ENCODE measurements around the gene PXDC1.
"Not testable (repeated sequence)": the region's sequence is repeated elsewhere in the genome, so short reads cannot be mapped to it uniquely, and the experiment has no call there.

The PXDC1 gene

DNA sequence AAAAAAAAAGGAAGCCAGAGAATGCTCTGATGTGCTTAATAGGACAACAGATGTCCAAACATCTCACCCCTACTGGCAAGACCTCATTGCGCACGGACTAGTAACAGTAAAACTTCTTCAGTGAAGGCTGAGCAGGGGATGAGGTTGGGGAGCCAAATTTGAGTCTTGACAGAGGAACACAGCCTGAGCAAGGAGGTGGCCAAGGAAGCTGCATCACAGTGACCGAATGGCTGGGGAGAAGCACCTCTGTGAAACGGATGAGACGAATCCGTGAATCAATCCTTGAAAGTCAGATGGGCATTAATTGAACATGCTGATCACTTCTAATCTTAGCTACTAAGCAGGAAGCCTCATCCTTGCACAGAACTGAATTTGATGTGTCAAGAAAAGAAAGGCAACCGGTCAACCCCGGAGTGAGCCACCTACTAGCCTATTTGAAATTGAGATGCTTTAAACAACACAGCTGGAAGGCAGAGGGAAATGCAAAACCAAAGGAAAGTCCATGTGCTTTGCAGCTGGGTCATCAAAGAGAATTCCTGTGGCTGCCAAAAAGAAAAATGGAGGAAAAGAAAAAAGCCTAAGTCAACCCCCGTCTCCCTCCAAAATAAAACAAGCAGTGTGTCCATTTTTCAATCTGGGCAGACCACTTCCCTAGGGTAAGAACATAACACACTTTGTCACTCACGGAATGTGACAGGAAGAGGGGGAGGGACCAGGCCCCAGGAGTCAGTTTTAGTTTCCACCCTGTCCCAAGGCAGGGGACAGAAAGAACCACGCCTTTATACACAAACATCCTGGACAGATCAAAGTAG, 29.5 kb downstream of the PXDC1 start:
- TF ChIP-seq CTCF (conservative IDR thresholded peaks at IDR 0.05; ENCODE audit: low read length), result no peak

DNA sequence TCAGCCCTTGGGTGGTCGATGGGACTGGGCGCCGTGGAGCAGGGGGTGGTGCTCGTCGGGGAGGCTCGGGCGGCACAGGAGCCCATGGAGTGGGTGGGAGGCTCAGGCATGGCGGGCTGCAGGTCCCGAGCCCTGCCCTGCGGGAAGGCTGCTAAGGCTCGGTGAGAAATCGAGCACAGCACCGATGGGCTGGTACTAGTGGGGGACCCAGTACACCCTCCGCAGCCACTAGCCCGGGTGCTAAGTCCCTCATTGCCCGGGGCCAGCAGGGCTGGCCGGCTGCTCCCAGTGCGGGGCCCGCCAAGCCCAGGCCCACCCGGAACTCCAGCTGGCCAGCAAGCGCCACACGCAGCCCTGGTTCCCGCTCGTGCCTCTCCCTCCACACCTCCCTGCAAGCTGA, 30.7 kb downstream of the PXDC1 start:
- not testable (repeated sequence) for H3K4me3 ChIP-seq (ENCODE audit: low read length); DNase-seq (ENCODE audit: low read depth)

More for the DNA sequence above, 29.5 kb downstream of the PXDC1 start:
- DNase-seq (ENCODE audit: low read depth), result peak; percentile 78
- H3K4me3 ChIP-seq (ENCODE audit: low read length), result no peak overlapping the region

DNA sequence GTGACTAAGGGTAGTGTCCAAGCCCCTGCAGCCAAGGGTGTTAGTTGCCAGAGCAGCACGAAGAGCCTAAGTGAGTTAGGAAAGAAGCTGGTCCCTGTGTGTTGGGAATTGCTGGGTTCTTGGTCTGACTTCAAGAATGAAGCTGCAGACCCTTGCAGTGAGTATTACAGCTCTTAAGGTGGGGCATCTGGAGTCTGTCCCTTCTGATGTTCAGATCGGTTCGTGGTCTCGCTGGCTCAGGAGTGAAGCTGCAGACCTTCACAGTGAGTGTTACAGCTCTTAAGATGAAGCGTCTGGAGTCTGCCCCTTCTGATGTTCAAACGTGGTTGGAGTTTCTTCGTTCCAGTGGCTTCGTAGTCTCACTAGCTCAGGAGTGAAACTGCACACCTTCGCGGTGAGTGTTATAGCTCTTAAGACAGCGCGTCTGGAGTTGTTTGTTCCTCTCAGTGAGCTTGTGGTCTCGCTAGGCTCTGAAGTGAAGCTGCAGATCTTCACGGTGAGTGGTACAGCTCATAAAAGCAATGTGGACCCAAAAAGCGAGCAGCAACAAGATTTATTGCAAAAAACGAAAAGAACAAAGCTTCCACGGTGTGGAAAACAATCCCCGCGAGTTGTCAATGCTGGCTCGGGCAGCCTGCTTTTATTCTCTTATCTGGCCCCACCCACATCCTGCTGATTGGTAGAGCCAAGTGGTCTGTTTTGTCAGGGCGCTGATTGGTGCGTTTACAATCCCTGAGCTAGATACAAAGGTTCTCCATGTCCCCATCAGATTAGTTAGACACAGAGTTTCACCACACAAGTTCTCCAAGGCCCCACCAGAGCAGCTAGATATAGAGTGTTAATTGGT, 31.8 kb downstream of the PXDC1 start:
- no peak for DNase-seq (ENCODE audit: low read depth)
- no peak overlapping the region for H3K4me3 ChIP-seq (ENCODE audit: low read length)
- no peak for TF ChIP-seq CTCF (conservative IDR thresholded peaks at IDR 0.05; ENCODE audit: low read length)

GRCh38 chr6:3718407-3718806, 33.1 kb downstream of the PXDC1 start:
- H3K4me3 ChIP-seq (ENCODE audit: low read length), result no peak overlapping the region
- no peak for DNase-seq (ENCODE audit: low read depth)
- TF ChIP-seq CTCF (conservative IDR thresholded peaks at IDR 0.05; ENCODE audit: low read length), result no peak

DNA sequence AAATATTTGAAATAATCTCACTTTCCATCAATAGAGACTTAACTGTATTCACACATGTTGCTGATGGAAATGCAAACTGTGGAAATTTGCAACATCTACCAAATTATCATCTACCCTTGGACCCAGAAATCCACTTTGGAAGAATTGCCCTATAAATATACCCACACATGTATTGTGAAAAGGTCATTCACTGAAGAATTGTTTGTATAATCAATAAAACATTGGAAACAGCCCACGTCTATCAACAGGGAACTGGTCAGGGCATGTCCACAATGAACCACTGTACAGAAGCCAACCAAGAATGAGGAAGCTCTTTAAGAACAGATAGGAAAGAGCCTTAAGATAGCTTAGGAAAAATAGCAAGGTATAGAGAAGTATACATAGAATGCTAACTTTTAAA, 36.2 kb downstream of the PXDC1 start:
- DNase-seq (ENCODE audit: low read depth), result no peak
- H3K4me3 ChIP-seq (ENCODE audit: low read length), result no peak overlapping the region
- TF ChIP-seq CTCF (conservative IDR thresholded peaks at IDR 0.05; ENCODE audit: low read length), result no peak

- TF ChIP-seq CTCF (conservative IDR thresholded peaks at IDR 0.05; ENCODE audit: low read length), result no peak
- DNase-seq (ENCODE audit: low read depth), result no peak
- H3K4me3 ChIP-seq (ENCODE audit: low read length), result no peak overlapping the region
Measured at GRCh38 chr6:3714768-3715167, 36.7 kb downstream of the PXDC1 start.

DNA sequence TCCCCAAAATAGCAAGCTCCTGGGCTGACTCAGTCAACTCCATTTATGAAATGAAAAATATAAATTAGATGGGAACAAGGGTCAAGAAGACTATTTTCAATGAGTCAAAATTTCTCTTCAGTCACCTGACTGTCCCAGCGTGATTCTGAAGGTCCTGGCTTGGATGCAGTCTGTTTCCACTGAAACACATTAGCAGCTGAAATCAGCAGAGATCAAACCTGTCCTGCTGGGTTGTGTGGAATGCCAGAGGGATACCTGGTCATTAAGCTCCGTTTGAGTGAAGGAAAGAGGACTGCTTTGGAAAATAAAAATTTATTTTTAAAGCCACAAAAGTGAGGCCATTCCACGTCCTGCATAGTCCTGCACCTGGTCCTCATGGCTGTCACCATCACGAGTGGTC, 37.4 kb downstream of the PXDC1 start:
- no peak overlapping the region for H3K4me3 ChIP-seq (ENCODE audit: low read length)
- no peak for TF ChIP-seq CTCF (conservative IDR thresholded peaks at IDR 0.05; ENCODE audit: low read length)
- no peak for DNase-seq (ENCODE audit: low read depth)

Measured in AG10803 (cell line).